Adipocyte (in vitro differentiated cells): Measurements from ENCODE around the gene RALGPS1.
A peak's percentile ranks its signal among the peaks of the same experiment; 100 is the strongest.

Experiments used
- DNase-seq: peaks from one replicate; pipeline ENCODE4 v3.0.0-alpha.2; 2015; ENCODE audit warnings: low read depth
- H3K27me3 ChIP-seq: replicated peaks from 2 replicates; pipeline ENCODE4 v1.7.0; 2013; ENCODE audit warnings: mild to moderate bottlenecking, low read length, moderate library complexity; ENCODE audit not compliant: control insufficient read depth, insufficient read depth
- H3K36me3 ChIP-seq: 2 replicates; pipeline ENCODE4 v1.7.0; 2013; ENCODE audit warnings: low read length, mild to moderate bottlenecking, moderate library complexity; ENCODE audit not compliant: control insufficient read depth, insufficient read depth, severe bottlenecking
- H3K4me1 ChIP-seq: 2 replicates; pipeline ENCODE4 v1.7.0; 2013; ENCODE audit warnings: mild to moderate bottlenecking, low read length, moderate library complexity; ENCODE audit not compliant: control insufficient read depth, insufficient read depth
- H3K4me3 ChIP-seq: 2 replicates; pipeline ENCODE4 v1.7.0; 2013; ENCODE audit warnings: mild to moderate bottlenecking, low read length, moderate library complexity
- H3K9ac ChIP-seq: 2 replicates; pipeline ENCODE4 v1.7.0; 2013; ENCODE audit warnings: mild to moderate bottlenecking, low read length, moderate library complexity
- H3K9me3 ChIP-seq: 2 replicates; pipeline ENCODE4 v1.7.0; 2013; ENCODE audit warnings: mild to moderate bottlenecking, low read length, moderate library complexity; ENCODE audit not compliant: control insufficient read depth

The RALGPS1 gene

DNA sequence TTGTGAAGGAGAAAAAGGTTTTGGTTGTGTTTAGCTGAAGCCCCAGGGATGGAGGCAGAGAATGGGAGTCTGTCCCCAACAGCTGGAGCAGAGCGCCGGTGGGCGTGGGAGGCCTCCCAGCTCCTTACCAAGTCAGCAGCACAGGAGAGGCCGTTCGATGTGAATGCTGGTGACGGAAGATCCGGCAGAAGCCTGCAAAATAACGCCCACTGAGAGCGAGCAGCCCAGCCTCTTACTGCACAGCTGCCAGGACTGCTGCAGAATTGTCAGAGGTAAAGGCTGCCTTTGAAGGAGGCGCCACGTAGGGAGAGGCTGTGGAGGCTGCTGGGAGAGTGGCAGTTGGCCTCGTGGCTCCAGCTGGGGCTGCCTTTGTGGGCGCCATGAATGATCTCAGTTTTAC is 181.6 kb downstream of the RALGPS1 start:
- H3K27me3 ChIP-seq, result no peaks in the 10 kb centered on the region
- no peak overlapping the region for H3K9ac ChIP-seq
- no peak for DNase-seq
- H3K36me3 ChIP-seq, result peaks cover 51% of the 10 kb centered on the region
- no peaks in the 10 kb centered on the region for H3K9me3 ChIP-seq
- no peak overlapping the region for H3K4me3 ChIP-seq
- peaks cover 25% of the 10 kb centered on the region for H3K4me1 ChIP-seq

DNA sequence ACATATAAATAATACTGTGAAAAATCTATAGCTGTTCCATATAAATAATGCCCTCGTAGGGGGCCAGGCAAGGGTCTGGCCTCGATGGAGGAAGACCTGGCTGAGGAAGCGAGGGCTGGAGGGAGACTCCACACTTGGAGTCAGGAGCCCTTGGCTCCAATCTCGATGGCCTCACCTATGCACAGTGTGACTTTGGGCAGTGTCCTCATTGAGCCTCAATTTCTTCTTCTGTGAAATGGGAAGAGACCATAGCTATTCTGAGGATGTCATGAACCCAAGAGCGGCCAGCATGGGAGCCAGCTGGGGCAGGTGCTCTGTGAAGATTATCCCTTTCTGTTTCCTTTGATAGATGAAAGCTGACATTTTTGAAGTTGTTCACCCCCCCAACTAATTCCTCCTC is 183.1 kb downstream of the RALGPS1 start:
- H3K36me3 ChIP-seq, result peaks cover 51% of the 10 kb centered on the region
- no peak overlapping the region for H3K4me3 ChIP-seq
- H3K9ac ChIP-seq, result no peak overlapping the region
- no peaks in the 10 kb centered on the region for H3K9me3 ChIP-seq
- peaks cover 26% of the 10 kb centered on the region for H3K4me1 ChIP-seq
- H3K27me3 ChIP-seq, result no peaks in the 10 kb centered on the region
- no peak for DNase-seq

DNA sequence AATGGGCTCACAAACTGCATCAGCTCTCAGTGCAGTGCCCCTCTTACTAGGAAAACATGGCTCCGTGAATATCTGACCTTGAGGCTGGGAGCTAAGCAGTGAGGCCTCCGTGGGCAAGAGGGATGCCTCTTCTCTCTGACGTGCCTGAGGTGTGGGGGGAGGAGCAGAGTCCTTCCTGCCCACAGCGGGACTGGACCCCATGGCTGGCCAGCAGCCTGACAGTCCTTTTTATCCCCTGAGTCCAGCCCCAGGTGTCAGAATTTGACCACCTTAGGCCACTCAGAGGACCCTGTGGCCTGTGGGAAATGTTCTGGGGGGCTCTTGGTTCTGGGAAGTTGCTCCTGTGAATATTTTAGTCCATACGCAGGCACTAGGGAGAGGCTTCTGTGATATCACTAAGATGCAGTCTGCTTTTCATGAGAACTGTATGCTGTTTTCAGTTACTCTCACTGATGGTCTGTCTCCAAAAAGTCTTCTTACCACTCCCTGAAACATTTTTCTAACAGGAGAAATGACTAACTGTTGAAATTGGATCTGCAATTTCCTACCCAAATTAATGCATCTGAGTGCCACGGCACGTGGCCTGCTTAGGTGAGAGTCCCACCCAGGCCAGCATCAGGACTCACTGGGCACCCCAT is 184.5 kb downstream of the RALGPS1 start:
- Histone ChIP-seq H3K36me3 (peaks cover 58% of the 10 kb centered on the region), H3K27me3 (no peaks in the 10 kb centered on the region), H3K9ac (peak overlapping the region; percentile 39), H3K4me1 (peaks cover 33% of the 10 kb centered on the region), H3K4me3 (no peak overlapping the region), H3K9me3 (no peaks in the 10 kb centered on the region)
- no peak for DNase-seq

DNA sequence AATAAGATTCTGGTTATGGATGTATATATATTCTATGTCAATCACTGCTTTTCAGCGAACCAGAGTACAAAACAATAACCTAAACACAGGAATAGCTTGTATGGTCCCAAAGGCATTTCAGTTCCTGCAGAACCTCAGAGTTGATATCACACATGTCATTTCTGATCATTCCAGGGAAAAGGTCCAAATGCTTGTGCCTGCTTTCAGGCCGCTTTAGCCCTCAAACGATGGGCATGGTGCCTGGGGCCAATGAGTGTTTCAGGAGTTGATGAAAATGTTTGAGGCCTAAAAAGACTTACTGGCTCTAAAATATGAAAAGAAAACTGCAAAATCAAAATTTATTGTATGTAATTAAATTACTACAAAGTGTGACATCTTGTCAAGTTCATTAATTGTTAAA is 185.1 kb downstream of the RALGPS1 start:
- Histone ChIP-seq H3K9ac (no peak overlapping the region), H3K4me3 (no peak overlapping the region), H3K9me3 (no peaks in the 10 kb centered on the region), H3K36me3 (peaks cover 61% of the 10 kb centered on the region), H3K27me3 (no peaks in the 10 kb centered on the region), H3K4me1 (peaks cover 39% of the 10 kb centered on the region)
- no peak for DNase-seq

DNA sequence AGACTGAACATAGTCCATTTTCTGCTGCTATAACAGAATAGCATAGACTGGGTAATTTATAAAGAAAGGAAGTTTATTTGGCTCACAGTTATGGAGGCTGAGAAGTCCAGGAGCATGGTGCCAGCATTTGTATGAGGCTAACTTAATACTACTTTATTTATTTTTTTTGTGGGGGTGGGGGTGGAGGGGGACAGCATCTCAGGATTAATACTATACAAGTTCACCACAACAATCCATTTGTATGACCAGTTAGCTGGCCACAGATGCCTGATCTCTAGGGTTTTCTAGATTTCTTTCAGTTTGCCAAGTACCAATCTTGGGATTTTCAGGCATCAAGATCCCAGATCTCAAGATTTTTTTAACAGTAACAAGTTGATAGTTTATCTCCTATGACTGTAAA is 187.6 kb downstream of the RALGPS1 start:
- Histone ChIP-seq H3K9ac (no peak overlapping the region), H3K27me3 (no peaks in the 10 kb centered on the region), H3K4me1 (peaks cover 63% of the 10 kb centered on the region), H3K36me3 (peaks cover 75% of the 10 kb centered on the region), H3K9me3 (no peaks in the 10 kb centered on the region), H3K4me3 (no peak overlapping the region)
- DNase-seq, result no peak

DNA sequence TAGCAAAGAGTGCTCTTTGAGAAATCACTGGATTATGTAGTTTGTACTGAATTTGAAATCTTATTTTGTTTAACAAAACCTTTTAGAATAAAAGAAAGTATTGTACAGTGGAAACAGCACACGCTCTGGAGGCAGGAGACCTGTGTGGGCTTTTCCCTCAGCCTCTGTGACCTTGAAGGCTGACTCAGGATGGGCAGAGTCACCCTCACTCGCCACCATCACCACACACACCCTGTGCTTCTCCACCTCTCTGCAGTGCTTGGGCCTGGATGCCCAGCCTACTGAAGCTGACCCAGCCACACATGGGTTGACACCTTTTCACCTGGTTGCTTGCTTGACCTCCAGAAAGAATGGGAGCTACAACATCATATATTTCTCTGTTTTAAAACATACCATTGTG is 188.2 kb downstream of the RALGPS1 start:
- no peak overlapping the region for H3K9ac ChIP-seq
- DNase-seq, result no peak

DNA sequence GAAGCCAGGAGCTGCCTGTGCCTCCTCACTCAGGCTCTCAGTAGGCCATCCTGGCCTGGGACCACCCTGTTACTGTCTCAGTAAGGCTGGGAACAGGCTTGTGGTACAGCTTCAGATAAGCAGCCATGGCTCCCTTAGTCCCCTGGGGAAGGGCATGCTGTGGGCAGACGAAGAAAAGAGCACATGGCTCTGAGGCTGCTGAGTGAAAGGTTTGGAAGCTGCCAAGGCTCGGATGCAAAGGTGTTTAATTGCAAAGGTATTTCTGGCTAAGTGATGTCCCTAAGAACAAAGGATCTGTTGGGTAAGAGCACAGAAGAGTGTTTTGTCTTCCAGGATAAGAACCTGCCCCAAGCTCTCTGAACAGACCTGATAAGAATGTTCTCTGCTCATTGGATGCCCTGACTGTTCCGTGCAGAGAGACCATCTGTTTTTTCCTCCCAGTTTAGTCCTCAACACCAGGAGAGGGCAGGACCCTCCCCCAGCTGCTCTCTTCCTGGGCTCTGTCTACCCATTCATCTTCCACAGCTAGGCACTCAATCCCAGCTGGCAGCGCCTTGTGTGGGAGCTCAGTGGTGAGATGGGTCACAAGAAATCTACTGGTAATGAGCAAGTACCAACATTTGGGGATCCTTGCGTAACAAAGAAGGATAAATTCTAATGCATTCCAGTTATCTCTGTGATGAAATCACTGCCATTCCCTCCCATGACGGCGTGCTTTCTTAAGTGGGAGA is 190.2 kb downstream of the RALGPS1 start:
- Histone ChIP-seq H3K9me3 (no peaks in the 10 kb centered on the region), H3K9ac (no peak overlapping the region), H3K36me3 (peaks cover 86% of the 10 kb centered on the region), H3K4me1 (peaks cover 59% of the 10 kb centered on the region), H3K27me3 (no peaks in the 10 kb centered on the region), H3K4me3 (no peak overlapping the region)
- DNase-seq, result no peak

More for the DNA sequence above, 188.2 kb downstream of the RALGPS1 start:
- H3K4me1 ChIP-seq, result peaks cover 68% of the 10 kb centered on the region
- H3K36me3 ChIP-seq, result peaks cover 75% of the 10 kb centered on the region
- no peak overlapping the region for H3K4me3 ChIP-seq
- no peaks in the 10 kb centered on the region for H3K27me3 ChIP-seq
- H3K9me3 ChIP-seq, result no peaks in the 10 kb centered on the region

DNA sequence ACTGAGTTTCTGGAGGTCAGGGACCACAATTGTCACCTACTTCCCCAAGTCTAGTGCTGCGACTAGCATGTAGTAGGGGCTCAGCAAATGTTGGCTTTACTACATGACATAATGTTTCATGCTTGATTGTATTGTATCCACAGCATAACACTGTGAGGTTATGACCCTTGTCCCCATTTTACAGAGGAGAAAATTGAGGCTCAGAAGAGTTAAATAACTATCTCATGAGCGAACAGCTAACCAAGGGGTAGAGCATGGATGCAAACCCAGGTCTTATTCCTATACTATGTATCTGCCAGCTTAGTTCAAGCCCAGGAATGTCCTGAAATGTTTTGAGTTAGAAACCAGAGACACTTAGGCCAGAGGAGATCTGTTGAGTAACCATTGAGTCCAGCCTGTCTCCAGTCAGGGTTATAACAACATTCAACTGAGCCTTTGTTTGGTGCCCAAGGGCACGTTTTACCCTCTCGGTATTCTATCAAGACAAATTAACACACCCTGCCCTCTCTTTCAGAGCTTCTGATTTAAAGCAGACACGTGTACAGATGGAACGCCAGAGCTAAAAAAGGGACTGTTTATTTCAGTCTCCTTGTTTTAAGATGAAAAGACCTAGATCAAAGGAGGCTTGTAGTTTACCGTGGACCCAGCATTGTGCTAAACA is 191.4 kb downstream of the RALGPS1 start:
- Histone ChIP-seq H3K27me3 (no peaks in the 10 kb centered on the region), H3K9me3 (no peaks in the 10 kb centered on the region), H3K9ac (peak overlapping the region; percentile 17), H3K36me3 (peaks cover 77% of the 10 kb centered on the region), H3K4me1 (peaks cover 56% of the 10 kb centered on the region), H3K4me3 (no peak overlapping the region)
- DNase-seq, result peak; percentile 68

DNA sequence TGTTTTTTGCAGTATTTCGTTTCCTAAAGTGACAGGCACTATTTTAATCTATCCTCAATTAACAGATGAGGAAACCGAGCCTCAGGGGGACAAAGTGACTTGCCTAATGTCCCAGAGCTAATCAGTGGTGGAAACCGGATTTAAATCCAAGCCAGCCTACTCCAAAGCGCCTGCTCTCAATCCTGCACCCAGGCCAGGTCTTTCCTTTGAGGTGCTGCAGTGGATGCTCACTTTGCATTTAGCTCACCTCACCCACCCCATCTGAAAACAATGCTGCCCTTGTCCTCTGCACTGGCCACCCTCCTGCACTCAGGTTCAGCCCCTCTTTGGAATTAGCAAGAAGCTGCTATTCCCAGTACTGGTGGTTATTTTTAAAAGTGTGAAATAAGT is 191.9 kb downstream of the RALGPS1 start:
- Histone ChIP-seq H3K36me3 (peaks cover 72% of the 10 kb centered on the region), H3K27me3 (no peaks in the 10 kb centered on the region), H3K9ac (peak overlapping the region; percentile 17), H3K4me3 (no peak overlapping the region), H3K4me1 (peaks cover 56% of the 10 kb centered on the region), H3K9me3 (no peaks in the 10 kb centered on the region)
- no peak for DNase-seq

DNA sequence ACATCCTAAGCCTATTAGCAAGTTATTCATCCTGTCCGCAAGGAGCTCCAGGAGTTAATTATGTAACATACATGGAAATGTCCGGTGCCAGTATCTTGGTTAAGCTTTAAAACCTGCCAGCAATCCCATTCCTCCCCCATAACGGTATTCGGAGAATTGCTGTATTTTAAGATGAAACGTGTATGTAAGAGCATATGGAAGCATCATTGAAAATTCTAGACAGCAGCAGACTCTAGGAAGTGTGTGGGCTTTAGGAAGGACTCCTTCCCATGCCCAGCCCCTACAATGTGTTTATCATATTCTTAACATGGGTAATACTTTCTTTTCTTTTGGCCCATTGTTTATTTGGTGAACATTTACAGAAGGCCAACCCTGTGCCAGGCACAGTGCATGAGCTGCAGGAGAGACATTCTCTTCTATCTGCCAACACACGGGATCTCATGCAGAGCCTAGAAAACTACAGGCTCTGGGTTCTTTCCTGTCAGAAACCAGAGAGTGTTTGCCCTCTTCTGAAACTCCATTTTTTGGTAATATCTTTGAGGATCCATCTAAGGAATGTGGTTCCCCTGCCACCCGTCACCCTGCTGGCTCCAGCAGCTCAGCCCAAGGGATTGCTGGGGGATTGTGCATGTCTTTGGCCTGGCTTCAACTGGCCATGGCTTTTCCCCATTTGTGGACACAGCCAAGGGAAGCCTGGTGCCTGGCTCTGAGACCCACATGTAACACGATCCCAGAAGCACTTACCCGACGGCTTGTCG is 192.8 kb downstream of the RALGPS1 start:
- Histone ChIP-seq H3K9me3 (no peaks in the 10 kb centered on the region), H3K36me3 (peaks cover 63% of the 10 kb centered on the region), H3K4me3 (no peak overlapping the region), H3K27me3 (no peaks in the 10 kb centered on the region), H3K9ac (no peak overlapping the region), H3K4me1 (peaks cover 53% of the 10 kb centered on the region)
- DNase-seq, result no peak
